PFSK-1 (cell line): ENCODE results near the gene SPACA4. TPM values are rescaled to one million over a fixed set of nuclear protein-coding genes. Genes with fewer than 3 reads are reported as not detected.

Source experiments
- FOXP2 ChIP-seq: optimal IDR thresholded peaks from 2 replicates; pipeline ENCODE3; 2011; ENCODE audit warnings: borderline replicate concordance, control low read depth, inconsistent platforms; ENCODE audit not compliant: insufficient read depth; ENCODE audit errors: extremely low read length, extremely low read depth
- POLR2AphosphoS5 ChIP-seq: IDR thresholded peaks from 2 replicates; pipeline ENCODE4 v1.6.1; 2012; ENCODE audit warnings: low read depth, mild to moderate bottlenecking, control low read depth, low read length, moderate library complexity
- SIN3A ChIP-seq: IDR thresholded peaks from 2 replicates; pipeline ENCODE4 v1.6.1; 2012; ENCODE audit warnings: mild to moderate bottlenecking, low read length, moderate library complexity, borderline replicate concordance; ENCODE audit not compliant: insufficient read depth
- TAF1 ChIP-seq: IDR thresholded peaks from 2 replicates; pipeline ENCODE4 v1.6.1; 2012; ENCODE audit warnings: low read length, control low read depth, borderline replicate concordance; ENCODE audit not compliant: insufficient read depth
- polyA plus RNA-seq: library from polyadenylated mRNA; unstranded; fragments of >200 nt; gene quantifications from one replicate; pipeline ENCODE4 v1.2.1, GENCODE V29; 2012; ENCODE audit warnings: low read depth, missing spikeins; ENCODE audit not compliant: insufficient read length
- TF ChIP-seq, protein P1 (sequence below), 2 experiments: IDR thresholded peaks; 2 replicates each; pipeline versions ENCODE4 v1.6.1 to v1.8.0; 2011 to 2012; ENCODE audit warnings: low read depth in 2 of 2, low read length in 2 of 2, control low read depth in 1 of 2, inconsistent platforms in 1 of 2, mild to moderate bottlenecking in 1 of 2, moderate library complexity in 1 of 2; ENCODE audit not compliant: insufficient read depth in 1 of 2

Gene SPACA4, protein sequence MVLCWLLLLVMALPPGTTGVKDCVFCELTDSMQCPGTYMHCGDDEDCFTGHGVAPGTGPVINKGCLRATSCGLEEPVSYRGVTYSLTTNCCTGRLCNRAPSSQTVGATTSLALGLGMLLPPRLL
- not detected for polyA plus RNA-seq

GRCh38 chr19:48606463-48607358 is at the start of gene SPACA4:
TSS of gene SPACA4 (plus strand) at chr19:48606742. CDS start at chr19:48606979, 237 bp downstream.
- TF ChIP-seq SIN3A (no peak), POLR2AphosphoS5 (no peak)

- TF ChIP-seq FOXP2 (no peak), TAF1 (no peak), SIN3A (no peak), POLR2AphosphoS5 (no peak)
- TF ChIP-seq, protein P1, sequence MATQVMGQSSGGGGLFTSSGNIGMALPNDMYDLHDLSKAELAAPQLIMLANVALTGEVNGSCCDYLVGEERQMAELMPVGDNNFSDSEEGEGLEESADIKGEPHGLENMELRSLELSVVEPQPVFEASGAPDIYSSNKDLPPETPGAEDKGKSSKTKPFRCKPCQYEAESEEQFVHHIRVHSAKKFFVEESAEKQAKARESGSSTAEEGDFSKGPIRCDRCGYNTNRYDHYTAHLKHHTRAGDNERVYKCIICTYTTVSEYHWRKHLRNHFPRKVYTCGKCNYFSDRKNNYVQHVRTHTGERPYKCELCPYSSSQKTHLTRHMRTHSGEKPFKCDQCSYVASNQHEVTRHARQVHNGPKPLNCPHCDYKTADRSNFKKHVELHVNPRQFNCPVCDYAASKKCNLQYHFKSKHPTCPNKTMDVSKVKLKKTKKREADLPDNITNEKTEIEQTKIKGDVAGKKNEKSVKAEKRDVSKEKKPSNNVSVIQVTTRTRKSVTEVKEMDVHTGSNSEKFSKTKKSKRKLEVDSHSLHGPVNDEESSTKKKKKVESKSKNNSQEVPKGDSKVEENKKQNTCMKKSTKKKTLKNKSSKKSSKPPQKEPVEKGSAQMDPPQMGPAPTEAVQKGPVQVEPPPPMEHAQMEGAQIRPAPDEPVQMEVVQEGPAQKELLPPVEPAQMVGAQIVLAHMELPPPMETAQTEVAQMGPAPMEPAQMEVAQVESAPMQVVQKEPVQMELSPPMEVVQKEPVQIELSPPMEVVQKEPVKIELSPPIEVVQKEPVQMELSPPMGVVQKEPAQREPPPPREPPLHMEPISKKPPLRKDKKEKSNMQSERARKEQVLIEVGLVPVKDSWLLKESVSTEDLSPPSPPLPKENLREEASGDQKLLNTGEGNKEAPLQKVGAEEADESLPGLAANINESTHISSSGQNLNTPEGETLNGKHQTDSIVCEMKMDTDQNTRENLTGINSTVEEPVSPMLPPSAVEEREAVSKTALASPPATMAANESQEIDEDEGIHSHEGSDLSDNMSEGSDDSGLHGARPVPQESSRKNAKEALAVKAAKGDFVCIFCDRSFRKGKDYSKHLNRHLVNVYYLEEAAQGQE (IDR thresholded peaks at IDR 0.05; ENCODE audit: insufficient read depth in 1 of 2, low read depth in 2 of 2, low read length in 2 of 2), result no peak
Observed at GRCh38 chr19:48556825-48557224, 49.7 kb upstream of the SPACA4 start.

DNA sequence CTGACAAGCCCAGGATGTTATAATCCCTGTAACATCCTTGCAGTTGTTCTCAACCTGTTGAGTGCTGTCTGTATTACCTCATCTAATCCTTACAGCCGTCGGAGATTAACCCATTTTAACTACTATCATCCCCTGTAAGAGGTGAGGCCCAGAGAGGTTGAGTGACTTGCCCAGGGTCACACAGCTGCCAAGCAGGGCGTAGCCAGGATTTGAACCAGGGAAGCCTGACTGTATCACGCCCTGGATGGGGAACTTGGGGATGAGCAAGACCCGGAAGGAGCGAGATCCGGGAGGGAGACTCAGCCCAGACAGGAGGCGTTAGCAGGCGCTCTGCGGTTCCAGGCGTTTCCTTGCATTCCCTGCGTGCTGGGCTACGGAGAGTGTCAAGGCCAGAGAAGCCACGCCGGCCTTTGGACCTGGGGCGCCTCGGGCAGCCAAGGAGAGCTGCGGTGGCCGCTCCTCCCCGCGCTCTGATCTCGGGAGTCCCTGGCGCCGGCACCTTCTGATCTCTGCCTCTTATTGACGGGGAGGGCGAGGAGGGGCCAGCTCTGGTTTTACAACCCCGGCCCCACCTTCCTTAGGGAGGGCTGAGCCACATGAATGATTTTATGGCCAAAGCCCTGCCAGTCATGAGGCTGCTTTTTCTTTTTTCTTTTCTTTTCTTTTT is 48.4 kb upstream of the SPACA4 start:
- TF ChIP-seq, protein P1 (IDR thresholded peaks at IDR 0.05; ENCODE audit: insufficient read depth in 1 of 2, low read depth in 2 of 2, low read length in 2 of 2), result no peak
- TF ChIP-seq POLR2AphosphoS5 (no peak), TAF1 (no peak), FOXP2 (peak; percentile 67)

GRCh38 chr19:48560095-48560530 is 46.4 kb upstream of the SPACA4 start:
- TF ChIP-seq TAF1, result no peak
- TF ChIP-seq POLR2AphosphoS5, result no peak
- TF ChIP-seq, protein P1 (IDR thresholded peaks at IDR 0.05; ENCODE audit: insufficient read depth in 1 of 2, low read depth in 2 of 2, low read length in 2 of 2), result no peak
- no peak for TF ChIP-seq FOXP2
- no peak for TF ChIP-seq SIN3A

- TF ChIP-seq FOXP2 (no peak), POLR2AphosphoS5 (no peak)
Observed at GRCh38 chr19:48561412-48561811, 45.1 kb upstream of the SPACA4 start.
